Left renal pelvis (tissue), 4 donors: ENCODE results near the gene PIP5KL1. TPM values are rescaled to one million over a fixed set of nuclear protein-coding genes. Genes with fewer than 3 reads are reported as not detected.

Experiments
- DNase-seq, 4 donors: peaks; one replicate each; pipeline ENCODE4 v3.0.0-alpha.2; 2013; ENCODE audit warnings: low read depth in 4 of 4, low spot score in 3 of 4
- polyA plus RNA-seq, 4 donors: library from polyadenylated mRNA; unstranded; fragments of 120-200 nt; gene quantifications; one replicate each; pipeline ENCODE4 v1.2.1, GENCODE V29; 2013; ENCODE audit not compliant: insufficient read length in 4 of 4

The PIP5KL1 gene
- polyA plus RNA-seq, 4 donors = 0.85 to 2.2 (median 1.9) TPM

DNA sequence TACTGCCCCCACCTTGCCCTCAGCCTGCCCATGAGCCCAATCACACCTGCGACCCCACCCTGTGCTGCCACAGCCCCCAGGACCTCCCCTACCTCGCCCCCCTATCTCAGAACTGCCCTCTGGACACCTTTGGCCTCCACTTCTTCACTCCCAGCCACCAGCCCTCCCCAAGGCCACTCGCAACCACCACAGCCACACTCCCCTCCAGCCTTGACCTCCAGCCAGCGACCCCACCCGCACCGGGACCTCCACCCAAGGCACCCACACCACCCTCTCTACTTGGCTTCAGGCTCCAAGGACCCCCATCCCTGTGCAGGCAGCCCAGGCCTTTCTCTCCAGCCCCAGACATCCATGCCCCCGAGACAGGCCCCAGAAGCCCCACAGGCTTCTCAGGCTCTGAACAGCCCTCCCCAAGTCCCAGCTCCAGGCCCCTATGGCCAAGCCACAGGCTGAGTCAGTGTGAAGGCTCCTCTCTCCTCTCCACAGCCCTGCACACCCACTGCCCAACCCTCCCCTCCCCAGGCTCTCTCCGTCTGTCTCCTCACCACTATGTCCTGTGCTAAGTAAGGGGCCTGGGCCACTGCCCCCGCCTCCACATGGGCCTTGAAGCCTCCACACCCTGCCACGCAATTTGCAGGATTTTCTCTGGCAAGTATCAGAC is 55.1 kb downstream of the PIP5KL1 start:
- DNase-seq = no peak

DNA sequence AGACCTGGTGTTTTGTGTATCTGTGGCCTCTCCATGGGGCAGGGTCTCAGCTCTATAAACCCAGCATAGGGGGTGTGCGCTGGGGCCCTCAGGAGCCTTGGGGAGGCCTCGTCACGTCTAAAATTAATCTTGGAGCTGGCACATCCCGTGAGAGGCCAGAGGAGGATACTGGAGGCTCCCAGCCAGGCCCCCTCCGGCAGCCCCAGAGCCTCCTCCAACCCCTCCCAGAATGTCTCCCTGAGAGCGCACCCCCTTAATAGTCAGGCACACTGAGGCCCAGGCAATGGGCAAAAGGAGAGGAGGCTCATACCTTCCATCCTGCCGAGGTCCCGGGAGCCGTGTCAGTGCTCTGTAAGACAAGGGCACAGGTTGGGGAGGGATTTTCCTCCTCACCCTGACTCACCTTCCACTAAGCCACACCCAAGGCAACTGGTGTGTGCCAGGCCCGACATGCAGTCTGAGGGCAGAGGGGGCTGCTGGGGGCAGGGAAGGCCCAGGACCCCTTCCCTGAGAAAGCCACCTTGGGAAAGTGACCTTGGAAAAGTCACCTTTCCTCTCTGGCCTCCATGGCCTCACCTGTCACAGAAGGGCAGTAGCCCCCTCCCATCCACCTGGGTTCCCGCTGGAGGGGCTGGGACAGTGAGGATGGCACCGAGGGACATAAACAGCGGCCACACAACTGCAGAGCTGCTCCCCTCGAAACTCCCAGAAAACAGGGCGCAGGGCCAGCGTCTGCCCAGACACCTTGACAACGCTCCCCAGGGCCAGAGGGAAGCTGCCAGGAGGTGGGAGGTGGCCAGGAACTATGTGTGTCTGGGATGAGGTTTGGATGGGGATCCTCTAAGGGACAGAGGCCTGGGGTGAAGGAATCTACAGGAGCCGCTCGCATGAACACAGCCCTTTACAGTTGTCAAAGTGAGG is 56.0 kb downstream of the PIP5KL1 start:
- DNase-seq = no peak

DNA sequence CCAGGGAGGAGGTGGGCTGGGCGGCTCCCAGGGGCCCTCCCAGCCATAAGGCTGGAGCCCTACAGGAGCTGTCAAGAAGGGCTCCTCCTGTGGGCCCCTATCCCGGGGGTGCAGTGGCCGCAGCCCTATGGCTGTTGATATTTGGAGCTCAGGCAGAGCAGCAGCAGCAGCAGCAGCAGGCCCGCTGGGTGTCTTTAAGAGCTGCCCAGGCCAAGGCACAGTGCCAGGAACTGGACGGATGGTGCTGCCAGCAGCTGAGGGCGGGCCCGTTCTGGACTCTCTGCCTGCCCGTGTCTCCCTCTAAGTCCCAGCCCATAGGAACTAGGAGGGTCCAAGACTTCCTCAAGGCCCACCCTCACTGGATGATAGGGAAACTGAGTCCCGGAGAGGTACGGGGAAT is 56.7 kb downstream of the PIP5KL1 start:
- DNase-seq = no peak

DNA sequence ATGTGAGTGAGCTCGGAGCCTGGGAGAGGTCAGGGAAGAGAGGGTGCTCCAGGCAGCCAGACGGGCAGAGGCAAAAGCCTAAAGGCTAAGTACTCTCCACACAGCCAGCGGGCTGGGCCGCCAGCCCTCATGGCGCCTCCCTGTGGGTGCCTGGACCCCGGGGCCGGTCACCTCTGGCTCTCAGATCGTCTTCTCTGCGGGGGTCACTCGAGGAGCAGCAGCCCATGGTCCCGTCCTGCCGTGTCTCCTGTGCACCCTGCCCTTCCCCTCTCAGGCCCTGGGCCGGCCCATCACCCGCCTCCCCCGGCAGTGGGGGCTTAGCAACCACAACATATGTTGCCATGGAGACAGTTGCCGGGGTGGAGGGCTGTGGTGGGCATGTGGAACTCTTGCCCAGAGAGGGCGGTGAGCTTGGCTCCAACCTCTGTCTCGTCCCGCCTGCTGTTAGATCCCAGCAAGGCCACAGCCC is 57.3 kb downstream of the PIP5KL1 start:
- no peak for DNase-seq

DNA sequence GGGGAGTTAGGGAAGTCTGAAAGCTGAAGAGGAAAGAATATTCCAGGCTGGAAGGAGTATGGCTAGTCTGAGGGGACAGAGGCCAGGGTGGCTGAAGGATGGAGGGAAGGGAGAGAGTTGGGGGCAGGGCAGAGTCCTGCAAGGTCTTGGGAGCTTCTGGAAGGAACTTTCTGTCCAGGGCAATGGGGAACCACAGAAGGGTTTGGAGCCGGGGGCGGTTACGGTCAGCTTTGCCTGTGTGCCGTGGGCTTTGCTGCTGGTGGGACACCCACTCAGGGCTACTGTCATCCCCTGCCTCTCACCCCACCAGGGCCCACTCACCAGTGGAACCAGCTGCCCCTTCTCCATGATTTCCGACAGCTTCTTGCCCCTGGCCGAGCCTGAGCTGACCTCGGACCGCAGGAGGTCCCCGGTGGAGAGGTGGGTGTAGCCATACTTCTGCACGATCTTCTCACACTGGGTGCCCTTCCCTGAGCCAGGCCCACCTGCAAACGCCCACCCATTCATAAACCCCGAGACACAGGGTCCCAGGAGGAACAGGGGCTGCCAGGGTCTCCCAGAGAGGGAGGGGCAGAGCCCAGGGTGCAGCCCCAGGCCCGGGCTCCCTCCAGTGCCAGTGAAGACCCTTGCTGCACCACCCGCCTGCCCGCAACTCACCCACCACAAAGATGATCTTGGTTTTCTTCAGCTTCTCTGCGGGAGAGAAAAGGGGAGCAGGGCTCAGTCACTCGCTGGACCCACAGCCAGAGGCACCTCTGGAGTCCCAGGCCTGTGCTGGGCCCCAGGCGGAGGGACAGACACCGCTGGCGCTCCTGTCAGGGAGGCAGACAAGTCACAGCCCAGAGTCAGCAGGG is 58.0 kb downstream of the PIP5KL1 start:
- DNase-seq = no peak

DNA sequence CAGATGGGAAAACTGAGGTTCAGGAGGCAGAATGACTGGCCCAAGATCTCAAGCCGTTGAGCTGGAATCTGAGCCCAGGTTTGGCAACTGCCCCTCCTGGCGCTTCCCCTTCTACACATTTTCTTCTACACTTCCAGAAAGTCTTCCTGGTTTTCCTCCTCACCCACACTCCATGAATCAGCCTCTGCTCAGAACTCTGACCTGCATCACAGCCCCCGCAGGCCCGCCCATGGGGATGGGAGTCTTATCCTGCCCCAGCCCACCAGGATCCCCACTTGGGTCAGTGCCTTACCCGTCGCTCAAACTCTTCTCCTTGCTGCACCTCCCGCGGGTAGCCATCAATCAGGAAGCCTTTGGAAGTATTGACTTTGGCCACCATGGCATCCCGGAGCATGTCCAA is 59.0 kb downstream of the PIP5KL1 start:
- DNase-seq = no peak

DNA sequence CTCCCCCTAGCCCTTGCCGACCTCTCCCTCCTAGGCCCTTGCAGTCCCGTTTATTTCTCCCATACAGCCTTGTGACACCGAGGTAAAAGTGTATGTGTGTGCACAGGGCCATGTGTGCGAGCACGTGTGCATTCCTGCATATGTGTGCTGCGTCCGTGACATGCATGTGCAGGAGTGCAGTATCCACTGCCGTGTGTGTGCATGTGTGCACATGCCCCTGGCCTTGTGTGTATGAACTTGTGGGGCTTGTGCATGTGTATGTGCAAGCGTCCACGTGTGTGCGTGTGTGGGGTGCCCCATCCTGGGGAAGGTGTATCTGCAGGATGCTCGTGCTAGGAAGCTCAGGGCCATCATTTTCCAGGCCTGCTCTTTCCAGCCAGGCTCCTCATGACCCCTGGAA is 59.7 kb downstream of the PIP5KL1 start:
- DNase-seq = no peak

Other genes with a start within 250 kb of the PIP5KL1 start
- gene CFAP157, start 223.8 kb downstream of the PIP5KL1 start, polyA plus RNA-seq = 1 to 10 TPM; 1.4 to 8.0 (median 3.9) TPM
- 10 to 100 TPM in 1 of 4 donors, 1 to 10 TPM in 3; 5.4 to 14.6 (median 7.9) TPM for gene PTRH1, start 215.1 kb downstream of the PIP5KL1 start, polyA plus RNA-seq
- under 1 TPM; 0.08 to 0.38 (median 0.24) TPM for gene TTC16, start 214.7 kb downstream of the PIP5KL1 start, polyA plus RNA-seq
- gene TOR2A, start 195.5 kb downstream of the PIP5KL1 start, polyA plus RNA-seq = 10 to 100 TPM; 11.7 to 20.0 (median 13.6) TPM
- gene SH2D3C, start 152.1 kb downstream of the PIP5KL1 start, polyA plus RNA-seq = 10 to 100 TPM; 10.3 to 17.8 (median 14.1) TPM
- gene CDK9, start 144.7 kb downstream of the PIP5KL1 start, polyA plus RNA-seq = 10 to 100 TPM; 62.7 to 74.9 (median 68.7) TPM
- 10 to 100 TPM; 36.3 to 50.7 (median 40.0) TPM for gene FPGS, start 127.9 kb downstream of the PIP5KL1 start, polyA plus RNA-seq
- gene ENG, start 76.1 kb downstream of the PIP5KL1 start, polyA plus RNA-seq = 10 to 100 TPM; 76.1 to 91.7 (median 83.2) TPM
- gene AK1, start 53.1 kb downstream of the PIP5KL1 start, polyA plus RNA-seq = 10 to 100 TPM; 35.9 to 45.3 (median 43.0) TPM
- 10 to 100 TPM; 38.6 to 46.5 (median 43.3) TPM for gene ST6GALNAC6, start 31.2 kb downstream of the PIP5KL1 start, polyA plus RNA-seq
- 10 to 100 TPM; 10.4 to 17.5 (median 12.5) TPM for gene ST6GALNAC4, start 13.7 kb downstream of the PIP5KL1 start, polyA plus RNA-seq
- 10 to 100 TPM; 33.5 to 38.7 (median 36.4) TPM for gene DPM2, start 7.1 kb upstream of the PIP5KL1 start, polyA plus RNA-seq
- 10 to 100 TPM; 32.3 to 45.6 (median 36.8) TPM for gene EEIG1, start 50.2 kb upstream of the PIP5KL1 start, polyA plus RNA-seq
- gene NAIF1, start 136.5 kb upstream of the PIP5KL1 start, polyA plus RNA-seq = 10 to 100 TPM in 2 of 4 donors, 1 to 10 TPM in 2; 7.6 to 14.0 (median 11.0) TPM
- gene SLC25A25, start 137.5 kb upstream of the PIP5KL1 start, polyA plus RNA-seq = 10 to 100 TPM; 12.5 to 17.2 (median 13.1) TPM
- gene PTGES2, start 197.0 kb upstream of the PIP5KL1 start, polyA plus RNA-seq = 10 to 100 TPM; 27.0 to 68.2 (median 42.8) TPM
- 1 to 10 TPM in 2 of 4 donors, under 1 TPM in 1, not detected in 1; 0.80 to 4.6 (median 1.3) TPM for gene LCN2, start 218.7 kb upstream of the PIP5KL1 start, polyA plus RNA-seq
- gene BBLN, start 229.5 kb upstream of the PIP5KL1 start, polyA plus RNA-seq = 10 to 100 TPM; 33.1 to 65.4 (median 38.4) TPM